GM23338 (cell line): ENCODE results near the gene SPON2. TPM values are rescaled to one million over a fixed set of nuclear protein-coding genes. Genes with fewer than 3 reads are reported as not detected.

Experiments used
- ATAC-seq: fragments of 200-7000 bp; cut with Tn5 transposase; 3 replicates; pipeline ENCODE4 v1.9.1; 2020
- DNase-seq: peaks from one replicate; pipeline ENCODE4 v3.0.0-alpha.2; 2015; ENCODE audit warnings: low spot score
- H2AFZ ChIP-seq: fragments of 200-600 bp; sonication (generic); 2 replicates; pipeline ENCODE4 v1.8.0; 2016; ENCODE audit warnings: antibody characterized with exemption, mild to moderate bottlenecking, moderate library complexity
- H3F3A ChIP-seq: fragments of 200-600 bp; sonication (generic); replicated peaks from 2 replicates; pipeline ENCODE4 v1.8.0; 2017; ENCODE audit warnings: antibody characterized with exemption, mixed run types, low read depth
- H3K27ac ChIP-seq: fragments of 200-600 bp; sonication (generic); 2 replicates; pipeline ENCODE4 v1.6.1; 2016; ENCODE audit warnings: low read depth
- H3K27me3 ChIP-seq: fragments of 200-600 bp; sonication (generic); 2 replicates; pipeline ENCODE4 v1.8.0; 2016; ENCODE audit warnings: mild to moderate bottlenecking, mixed run types, moderate library complexity; ENCODE audit not compliant: insufficient read depth
- H3K36me3 ChIP-seq: fragments of 200-600 bp; sonication (generic); 2 replicates; pipeline ENCODE4 v1.8.0; 2016; ENCODE audit warnings: mild to moderate bottlenecking; ENCODE audit not compliant: insufficient read depth
- H3K4me1 ChIP-seq: fragments of 200-600 bp; sonication (generic); 2 replicates; pipeline ENCODE4 v1.8.0; 2016; ENCODE audit warnings: mild to moderate bottlenecking, moderate library complexity; ENCODE audit not compliant: insufficient read depth
- H3K4me2 ChIP-seq: fragments of 200-600 bp; sonication (generic); 2 replicates; pipeline ENCODE4 v1.7.1; 2017; ENCODE audit warnings: mixed run types
- H3K4me3 ChIP-seq: fragments of 200-600 bp; sonication (generic); 2 replicates; pipeline ENCODE4 v1.6.1; 2016; ENCODE audit warnings: mixed run types
- H3K79me2 ChIP-seq: fragments of 200-600 bp; sonication (generic); replicated peaks from 2 replicates; pipeline ENCODE4 v1.8.0; 2017; ENCODE audit warnings: mild to moderate bottlenecking; ENCODE audit not compliant: insufficient read depth
- H3K9me2 ChIP-seq: fragments of 200-600 bp; sonication (generic); 2 replicates; pipeline ENCODE4 v1.8.0; 2017; ENCODE audit not compliant: insufficient read depth
- H4K20me1 ChIP-seq: fragments of 200-600 bp; sonication (generic); replicated peaks from 2 replicates; pipeline ENCODE4 v1.8.0; 2017; ENCODE audit warnings: mild to moderate bottlenecking; ENCODE audit not compliant: insufficient read depth
- H3K27ac Mint-ChIP-seq: 2 replicates; pipeline ENCODE4 v1.8.0; 2020; ENCODE audit warnings: inconsistent platforms, mild to moderate bottlenecking, moderate library complexity, mixed read lengths
- H3K27me3 Mint-ChIP-seq: 3 replicates; pipeline ENCODE4 v1.8.0; 2022; ENCODE audit warnings: low read depth, mild to moderate bottlenecking, moderate library complexity, mixed read lengths, inconsistent platforms; ENCODE audit not compliant: insufficient read depth, poor library complexity
- H3K36me3 Mint-ChIP-seq: 3 replicates; pipeline ENCODE4 v1.8.0; 2021; ENCODE audit warnings: low read depth, mild to moderate bottlenecking, inconsistent platforms, moderate library complexity, mixed read lengths
- H3K4me1 Mint-ChIP-seq: 3 replicates; pipeline ENCODE4 v1.8.0; 2020; ENCODE audit warnings: mild to moderate bottlenecking, inconsistent platforms, mixed read lengths
- H3K4me3 Mint-ChIP-seq: 3 replicates; pipeline ENCODE4 v1.8.0; 2021; ENCODE audit warnings: moderate library complexity, mild to moderate bottlenecking, inconsistent platforms, mixed read lengths
- H3K9me3 Mint-ChIP-seq: 3 replicates; pipeline ENCODE4 v1.8.0; 2020; ENCODE audit warnings: moderate library complexity, mild to moderate bottlenecking, inconsistent platforms, mixed read lengths
- CREB1 ChIP-seq: fragments of 250-450 bp; sonication (Bioruptor Pico); IDR thresholded peaks from 2 replicates; pipeline ENCODE4 v1.5.0; 2020; ENCODE audit warnings: low read depth, mild to moderate bottlenecking, moderate library complexity
- CTCF ChIP-seq, 2 experiments: fragments of 200-600 bp in 1 of 2; sonication (generic) in 1 of 2; conservative IDR thresholded peaks; 2 replicates each; pipeline versions ENCODE4 v1.5.1 to v1.6.1; 2016 to 2017; ENCODE audit warnings: antibody characterized with exemption in 2 of 2, low read depth in 2 of 2, mild to moderate bottlenecking in 2 of 2, moderate library complexity in 1 of 2
- ETS1 ChIP-seq: IDR thresholded peaks from 2 replicates; pipeline ENCODE4 v1.6.1; 2016; ENCODE audit warnings: antibody characterized with exemption
- EZH2 ChIP-seq: fragments of 200-600 bp; sonication (generic); IDR thresholded peaks from one replicate; pipeline ENCODE4 v1.8.0; 2017; ENCODE audit warnings: antibody characterized with exemption, mild to moderate bottlenecking, low read depth; ENCODE audit not compliant: unreplicated experiment
- EZH2phosphoT487 ChIP-seq: fragments of 200-600 bp; sonication (generic); IDR thresholded peaks from one replicate; pipeline ENCODE4 v1.8.1; 2018; ENCODE audit warnings: antibody characterized with exemption; ENCODE audit not compliant: unreplicated experiment
- JUNB ChIP-seq: IDR thresholded peaks from one replicate; pipeline ENCODE4 v1.6.1; 2016; ENCODE audit warnings: antibody characterized with exemption; ENCODE audit not compliant: unreplicated experiment
- NANOG ChIP-seq: IDR thresholded peaks from 2 replicates; pipeline ENCODE4 v1.6.1; 2016; ENCODE audit warnings: antibody characterized with exemption, borderline replicate concordance
- POLR2AphosphoS5 ChIP-seq: IDR thresholded peaks from 2 replicates; pipeline ENCODE4 v1.6.1; 2016; ENCODE audit warnings: antibody characterized with exemption, low read depth
- REST ChIP-seq: IDR thresholded peaks from one replicate; pipeline ENCODE4 v1.6.1; 2018; ENCODE audit warnings: antibody characterized with exemption; ENCODE audit not compliant: unreplicated experiment
- STAT1 ChIP-seq: IDR thresholded peaks from one replicate; pipeline ENCODE4 v1.6.1; 2016; ENCODE audit warnings: antibody characterized with exemption; ENCODE audit not compliant: unreplicated experiment
- ZNF114 ChIP-seq: fragments of 250-450 bp; sonication (Bioruptor Pico); IDR thresholded peaks from 2 replicates; pipeline ENCODE4 v1.5.0; 2020; ENCODE audit warnings: mild to moderate bottlenecking, moderate library complexity
- ZNF331 ChIP-seq: fragments of 250-450 bp; sonication (Bioruptor Pico); IDR thresholded peaks from 2 replicates; pipeline ENCODE4 v1.5.0; 2020; ENCODE audit warnings: low read depth, mild to moderate bottlenecking, moderate library complexity
- ZNF462 ChIP-seq: fragments of 250-450 bp; sonication (Bioruptor Pico); IDR thresholded peaks from 2 replicates; pipeline ENCODE4 v1.5.0; 2020; ENCODE audit warnings: mild to moderate bottlenecking, moderate library complexity
- polyA plus RNA-seq: library from polyadenylated mRNA; unstranded; fragments of >200 nt; fragmentation: Nextera tagmentation; extraction: Ambion mirVana; gene quantifications from 2 replicates; pipeline ENCODE4 v1.2.1, GENCODE V29; 2016
- total RNA-seq: library from RNA; depleted of rRNA; stranded (reverse); fragments of >200 nt; shearing (Covaris generic); gene quantifications from 2 replicates; pipeline ENCODE4 v1.2.3, GENCODE V29; 2014

The SPON2 gene
- total and polyA plus RNA-seq, 2 experiments from 2014 or later: 2.1 to 2.4 TPM

- peaks cover 25% of the 10 kb centered on the region for H3K27me3 ChIP-seq
Observed at GRCh38 chr4:1164956-1165545, 7.3 kb downstream of the SPON2 start.

More at GRCh38 chr4:1164956-1165545, 7.3 kb downstream of the SPON2 start:
- Mint-ChIP-seq H3K36me3 (peaks cover 3% of the 10 kb centered on the region; the same call in 1 of the 3 replicates), H3K4me3 (no peak overlapping the region), H3K9me3 (peaks cover 3% of the 10 kb centered on the region), H3K27ac (no peak overlapping the region), H3K4me1 (peaks cover 5% of the 10 kb centered on the region; the same call in 2 of the 3 replicates), H3K27me3 (peaks cover 35% of the 10 kb centered on the region)
- no peak overlapping the region for H2AFZ ChIP-seq
- no peaks in the 10 kb centered on the region for H3K79me2 ChIP-seq
- DNase-seq: no peak
- H3K36me3 ChIP-seq: no peaks in the 10 kb centered on the region
- H3K27ac ChIP-seq: no peak overlapping the region
- TF ChIP-seq ETS1 (no peak), REST (no peak), STAT1 (no peak), NANOG (no peak), POLR2AphosphoS5 (no peak), CTCF (conservative IDR thresholded peaks at IDR 0.05; ENCODE audit: low read depth in 2 of 2) (no peak), JUNB (no peak), EZH2 (no peak), ZNF462 (CRISPR knock-in tag) (no peak), EZH2phosphoT487 (no peak), ZNF331 (CRISPR knock-in tag) (no peak), ZNF114 (CRISPR knock-in tag) (no peak), CREB1 (no peak)
- no peak overlapping the region for H3K4me2 ChIP-seq
- no peaks in the 10 kb centered on the region for H3K9me2 ChIP-seq
- no peaks in the 10 kb centered on the region for H4K20me1 ChIP-seq
- no peaks in the 10 kb centered on the region for H3K4me1 ChIP-seq
- H3K4me3 ChIP-seq: no peak overlapping the region
- H3F3A ChIP-seq: no peaks in the 10 kb centered on the region
- no peak for ATAC-seq
